HCT116 (cell line): ENCODE results near the gene TTYH3. TPM values are rescaled to one million over a fixed set of nuclear protein-coding genes. Genes with fewer than 3 reads are reported as not detected.
A peak's percentile ranks its signal among the peaks of the same experiment; 100 is the strongest.

Experiments used
- ATAC-seq: fragments of 200-7000 bp; cut with Tn5 transposase; 2 replicates; pipeline ENCODE4 v1.9.1; 2020; ENCODE audit warnings: mild to moderate bottlenecking, moderate library complexity
- BruUV-seq: library from RNA; stranded (reverse); fragments of 400-500 nt; replicated peaks from 2 replicates; lab custom pipeline; 2021; lab: Mats Ljungman, UMichigan
- CTCF ChIA-PET: fragments of 300-600 bp; sonication (Branson Sonifier 250); formaldehyde crosslinking; loops from one replicate; lab custom pipeline; 2021; ENCODE audit warnings: antibody characterized with exemption; lab: Charles Lee
- POLR2A ChIA-PET: fragments of 300-600, 350-600 bp; sonication (Branson Sonifier 250); formaldehyde crosslinking; loops from one replicate; lab custom pipeline; 2021; ENCODE audit warnings: antibody characterized with exemption; lab: Charles Lee
- RAD21 ChIA-PET, 2 experiments: fragments of 300-600 bp; sonication (Branson Sonifier 250); formaldehyde crosslinking; loops; one replicate each; lab custom pipeline; 2023; ENCODE audit warnings: low total read pairs in 2 of 2; ENCODE audit not compliant: uncharacterized antibody in 2 of 2, unreplicated experiment in 2 of 2, low non-redundant PET in 1 of 2; lab: Charles Lee
- DNase-seq: peaks from one replicate; pipeline ENCODE4 v3.0.0-alpha.2; 2010; ENCODE audit warnings: low read depth, low spot score
- H2AFZ ChIP-seq: fragments of 200-600 bp; shearing (Covaris generic), sonication (generic); 2 replicates; pipeline ENCODE4 v1.6.1; 2017; ENCODE audit warnings: low read depth, mixed run types, mixed read lengths, antibody characterized with exemption, low read length; ENCODE audit not compliant: poor library complexity, severe bottlenecking
- H3K27ac ChIP-seq: 2 replicates; pipeline ENCODE4 v1.5.1; 2012; ENCODE audit warnings: low read depth, low read length
- H3K27me3 ChIP-seq: fragments of 200-600 bp; sonication (generic); 2 replicates; pipeline ENCODE4 v1.6.1; 2016; ENCODE audit warnings: mixed run types, low read length, mixed read lengths; ENCODE audit not compliant: insufficient read depth
- H3K36me3 ChIP-seq, 2 experiments: fragments of 200-500 bp in 1 of 2; fragments of 200-600 bp in 1 of 2; sonication (Bioruptor generic) in 1 of 2; sonication (generic) in 1 of 2; 2 replicates each; pipeline versions ENCODE4 v1.5.1 to v1.6.1; 2014 to 2016; ENCODE audit warnings: low read length in 2 of 2, inconsistent platforms in 1 of 2, mixed read lengths in 1 of 2, mixed run types in 1 of 2; ENCODE audit not compliant: insufficient read depth in 2 of 2, control insufficient read depth in 1 of 2
- H3K4me1 ChIP-seq, 2 experiments: fragments of 200-600 bp in 1 of 2; sonication (generic) in 1 of 2; 2 replicates each; pipeline versions ENCODE4 v1.5.1 to v1.6.1; 2012 to 2017; ENCODE audit warnings: low read length in 2 of 2, inconsistent platforms in 1 of 2, mild to moderate bottlenecking in 1 of 2, mixed read lengths in 1 of 2, mixed run types in 1 of 2, moderate library complexity in 1 of 2; ENCODE audit not compliant: insufficient read depth in 2 of 2, control insufficient read depth in 1 of 2
- H3K4me2 ChIP-seq: fragments of 200-600 bp; sonication (generic); 2 replicates; pipeline ENCODE4 v1.6.1; 2017; ENCODE audit warnings: mixed run types, low read length, mixed read lengths
- H3K4me3 ChIP-seq, 2 experiments: fragments of 200-600 bp in 1 of 2; sonication (generic) in 1 of 2; replicated peaks in 1 of 2; 2 replicates each; pipeline ENCODE4 v1.5.1; 2011 to 2016; ENCODE audit warnings: low read length in 2 of 2, control low read depth in 1 of 2, low read depth in 1 of 2, mild to moderate bottlenecking in 1 of 2, mixed read lengths in 1 of 2, mixed run types in 1 of 2
- H3K79me2 ChIP-seq: fragments of 200-600 bp; sonication (generic); 2 replicates; pipeline ENCODE4 v1.6.1; 2017; ENCODE audit warnings: mild to moderate bottlenecking, mixed run types, low read length, moderate library complexity, mixed read lengths; ENCODE audit not compliant: insufficient read depth
- H3K9ac ChIP-seq: fragments of 200-600 bp; sonication (generic); 2 replicates; pipeline ENCODE4 v1.6.1; 2016; ENCODE audit warnings: low read length, mixed read lengths
- H3K9me2 ChIP-seq: fragments of 200-600 bp; sonication (generic), shearing (Covaris generic); 2 replicates; pipeline ENCODE4 v1.6.1; 2017; ENCODE audit warnings: mixed run types, mild to moderate bottlenecking, moderate library complexity; ENCODE audit not compliant: insufficient read depth
- H3K9me3 ChIP-seq, 2 experiments: fragments of 200-500 bp in 1 of 2; fragments of 200-600 bp in 1 of 2; sonication (Bioruptor generic) in 1 of 2; sonication (generic) in 1 of 2; 2 replicates each; pipeline ENCODE4 v1.6.1; 2014 to 2017; ENCODE audit warnings: low read length in 2 of 2, mixed read lengths in 2 of 2, inconsistent platforms in 1 of 2, low read depth in 1 of 2, mild to moderate bottlenecking in 1 of 2, mixed run types in 1 of 2, moderate library complexity in 1 of 2; ENCODE audit not compliant: control insufficient read depth in 1 of 2, insufficient read depth in 1 of 2
- H4K20me1 ChIP-seq: fragments of 200-600 bp; sonication (generic), shearing (Covaris generic); 2 replicates; pipeline ENCODE4 v1.6.1; 2017; ENCODE audit warnings: mixed run types, mild to moderate bottlenecking, moderate library complexity; ENCODE audit not compliant: insufficient read depth
- MAX ChIP-seq: IDR thresholded peaks from 2 replicates; pipeline ENCODE4 v1.6.1; 2012
- POLR2A ChIP-seq: IDR thresholded peaks from 2 replicates; pipeline ENCODE4 v1.7.0; 2011; ENCODE audit warnings: borderline replicate concordance; ENCODE audit not compliant: insufficient read depth, insufficient read length; ENCODE audit errors: extremely low read depth
- POLR2AphosphoS5 ChIP-seq: IDR thresholded peaks from 2 replicates; pipeline ENCODE4 v1.6.1; 2011; ENCODE audit warnings: mild to moderate bottlenecking, low read depth, low read length, moderate library complexity
- SRF ChIP-seq: IDR thresholded peaks from 2 replicates; pipeline ENCODE4 v1.6.1; 2012; ENCODE audit warnings: low read depth
- YY1 ChIP-seq: IDR thresholded peaks from 2 replicates; pipeline ENCODE4 v1.6.1; 2011; ENCODE audit warnings: low read length, low read depth, moderate library complexity, mild to moderate bottlenecking; ENCODE audit not compliant: insufficient replicate concordance; ENCODE audit errors: extremely low read depth
- intact Hi-C: fragments of 100-400 bp; cut with micrococcal nuclease; formaldehyde crosslinking; loops from 2 replicates; pipeline ENCODE4 v1.10.0; 2022
- total RNA-seq: library from RNA; stranded (reverse); gene quantifications from one replicate; pipeline ENCODE4 v1.2.1, GENCODE V29; 2021; ENCODE audit not compliant: unreplicated experiment
- TF ChIP-seq, protein P1 (sequence below), 3 experiments: fragments of 200-600 bp in 1 of 3; sonication (generic) in 1 of 3; IDR thresholded peaks in 2 of 3; conservative IDR thresholded peaks in 1 of 3; 2 replicates each; pipeline ENCODE4 v1.5.1; 2012 to 2017; ENCODE audit warnings: low read depth in 2 of 3, low read length in 2 of 3, antibody characterized with exemption in 1 of 3, borderline replicate concordance in 1 of 3, control low read depth in 1 of 3, mild to moderate bottlenecking in 1 of 3, mixed read lengths in 1 of 3, mixed run types in 1 of 3, moderate library complexity in 1 of 3; ENCODE audit not compliant: insufficient read depth in 1 of 3

Gene TTYH3
- total RNA-seq, 1 experiment from 2014 or later = 40.3 TPM

DNA sequence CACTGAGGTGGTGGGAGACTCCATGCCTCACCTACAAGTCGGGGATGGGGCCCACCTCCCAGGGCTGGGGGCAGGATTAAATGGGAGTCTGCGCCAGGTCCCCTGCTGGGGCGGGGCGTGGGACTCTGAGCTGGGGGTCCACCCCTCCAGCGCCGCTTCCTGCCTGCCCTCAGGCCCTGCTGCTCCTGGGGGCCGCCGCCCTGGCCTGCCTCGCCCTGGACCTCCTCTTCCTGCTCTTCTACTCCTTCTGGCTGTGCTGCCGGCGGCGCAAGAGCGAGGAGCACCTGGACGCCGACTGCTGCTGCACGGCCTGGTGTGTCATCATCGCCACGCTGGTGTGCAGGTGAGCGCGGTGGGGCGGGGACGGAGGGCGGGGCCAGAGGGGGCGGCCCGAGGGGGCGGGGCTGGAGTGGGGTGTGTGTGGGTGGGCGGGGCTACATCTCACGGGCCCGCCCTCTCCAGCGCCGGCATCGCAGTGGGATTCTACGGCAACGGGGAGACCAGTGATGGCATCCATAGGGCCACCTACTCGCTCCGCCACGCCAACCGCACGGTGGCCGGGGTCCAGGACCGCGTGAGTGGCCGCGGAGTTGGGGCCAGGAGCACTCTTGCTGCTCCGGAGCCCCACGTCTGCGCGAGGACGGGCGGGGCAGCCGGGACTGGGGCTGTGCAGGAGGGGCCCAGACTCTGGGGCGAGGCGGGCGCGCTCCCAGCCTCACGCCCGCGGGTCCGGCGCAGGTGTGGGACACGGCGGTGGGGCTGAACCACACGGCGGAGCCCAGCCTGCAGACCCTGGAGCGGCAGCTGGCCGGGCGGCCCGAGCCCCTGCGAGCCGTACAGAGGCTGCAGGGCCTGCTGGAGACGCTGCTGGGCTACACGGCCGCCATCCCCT lies 15.1 kb downstream of the TTYH3 start:
- Histone ChIP-seq H2AFZ (no peak overlapping the region), H3K79me2 (no peaks in the 10 kb centered on the region), H3K36me3 (no peaks in the 10 kb centered on the region; a peak in 1 of 4 replicates), H3K9me2 (no peaks in the 10 kb centered on the region), H3K4me3 (peak overlapping the region; percentile 35 to 40; a peak in 3 of 4 replicates), H3K9me3 (no peaks in the 10 kb centered on the region), H3K4me1 (peaks cover 7 to 25% of the 10 kb centered on the region in 2 experiments), H3K4me2 (peak overlapping the region; percentile 80), H3K27me3 (no peaks in the 10 kb centered on the region), H3K27ac (peak overlapping the region; percentile 56), H3K9ac (peak overlapping the region; percentile 60), H4K20me1 (no peaks in the 10 kb centered on the region)
- ChIA-PET POLR2A (no interaction called here), CTCF (no interaction called here), RAD21 (no interaction called here)
- peak; percentile 87 for ATAC-seq
- intact Hi-C loops = no loop called here
- peak; percentile 34 for DNase-seq
- TF ChIP-seq POLR2AphosphoS5 = peak; percentile 71
- no peak for TF ChIP-seq SRF
- TF ChIP-seq, protein P1, sequence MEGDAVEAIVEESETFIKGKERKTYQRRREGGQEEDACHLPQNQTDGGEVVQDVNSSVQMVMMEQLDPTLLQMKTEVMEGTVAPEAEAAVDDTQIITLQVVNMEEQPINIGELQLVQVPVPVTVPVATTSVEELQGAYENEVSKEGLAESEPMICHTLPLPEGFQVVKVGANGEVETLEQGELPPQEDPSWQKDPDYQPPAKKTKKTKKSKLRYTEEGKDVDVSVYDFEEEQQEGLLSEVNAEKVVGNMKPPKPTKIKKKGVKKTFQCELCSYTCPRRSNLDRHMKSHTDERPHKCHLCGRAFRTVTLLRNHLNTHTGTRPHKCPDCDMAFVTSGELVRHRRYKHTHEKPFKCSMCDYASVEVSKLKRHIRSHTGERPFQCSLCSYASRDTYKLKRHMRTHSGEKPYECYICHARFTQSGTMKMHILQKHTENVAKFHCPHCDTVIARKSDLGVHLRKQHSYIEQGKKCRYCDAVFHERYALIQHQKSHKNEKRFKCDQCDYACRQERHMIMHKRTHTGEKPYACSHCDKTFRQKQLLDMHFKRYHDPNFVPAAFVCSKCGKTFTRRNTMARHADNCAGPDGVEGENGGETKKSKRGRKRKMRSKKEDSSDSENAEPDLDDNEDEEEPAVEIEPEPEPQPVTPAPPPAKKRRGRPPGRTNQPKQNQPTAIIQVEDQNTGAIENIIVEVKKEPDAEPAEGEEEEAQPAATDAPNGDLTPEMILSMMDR (IDR thresholded peaks at IDR 0.05 in 2 of 3, conservative IDR thresholded peaks at IDR 0.05 in 1 of 3; ENCODE audit: borderline replicate concordance in 1 of 3, insufficient read depth in 1 of 3, low read depth in 2 of 3, low read length in 2 of 3) = no peak
- TF ChIP-seq YY1 = peak; percentile 55
- TF ChIP-seq MAX = peak; percentile 92
- no peak for TF ChIP-seq POLR2A
- TSS peak; percentile 87 for BruUV-seq
